HepG2 (cell line): Measurements from ENCODE around the gene TTLL11. TPM values are rescaled to one million over a fixed set of nuclear protein-coding genes. Genes with fewer than 3 reads are reported as not detected.

Experiments
- ATAC-seq: fragments of 200-7000 bp; cut with Tn5 transposase; 3 replicates; pipeline ENCODE4 v1.9.1; 2020; ENCODE audit warnings: mild to moderate bottlenecking, moderate library complexity
- BruUV-seq: library from RNA; stranded (reverse); fragments of 400-500 nt; replicated peaks from 2 replicates; lab custom pipeline; 2021; lab: Mats Ljungman, UMichigan
- CTCF ChIA-PET: fragments of 300-600 bp; formaldehyde crosslinking; extraction: SDS; loops from one replicate; lab custom pipeline; 2021; ENCODE audit warnings: low total read pairs, inconsistent platforms, low intra/inter-chr PET ratio; lab: Yijun Ruan, JAX
- POLR2A ChIA-PET: fragments of 350-600 bp; sonication (Branson Sonifier 250); formaldehyde crosslinking; loops from one replicate; lab custom pipeline; 2020; ENCODE audit warnings: antibody characterized with exemption, inconsistent platforms; lab: Yijun Ruan, JAX
- DNase-seq: peaks from one replicate; pipeline ENCODE4 v3.0.0-alpha.2; 2015; ENCODE audit warnings: low spot score
- FAIRE-seq: peaks from 3 replicates; lab custom pipeline; 2011; peaks lifted over from hg19 to GRCh38; lab: Jason Lieb, UNC
- H2AFZ ChIP-seq: one replicate; pipeline ENCODE4 v1.6.1; 2011; ENCODE audit warnings: low read length, inconsistent platforms
- H3K27ac ChIP-seq: fragments of 300-600 bp; 3 replicates; pipeline ENCODE4 v1.8.0; 2011; ENCODE audit warnings: mixed run types, mild to moderate bottlenecking, mixed read lengths, low read length, inconsistent platforms; ENCODE audit not compliant: insufficient read depth; ENCODE audit errors: extremely low read length
- H3K27me3 ChIP-seq, 2 experiments: fragments of 200-600 bp in 1 of 2; 2 replicates in 1 of 2; 3 replicates in 1 of 2; pipeline versions ENCODE4 v1.6.0 to v1.8.0; 2011; ENCODE audit warnings: low read length in 2 of 2, mild to moderate bottlenecking in 2 of 2, moderate library complexity in 2 of 2, inconsistent platforms in 1 of 2; ENCODE audit not compliant: insufficient read depth in 2 of 2, control insufficient read depth in 1 of 2
- H3K36me3 ChIP-seq, 2 experiments: fragments of 200-600 bp in 1 of 2; replicated peaks in 1 of 2; 2 replicates in 1 of 2; 3 replicates in 1 of 2; pipeline versions ENCODE4 v1.5.1 to v1.8.0; 2011; ENCODE audit warnings: low read length in 2 of 2, inconsistent platforms in 1 of 2; ENCODE audit not compliant: insufficient read depth in 2 of 2, control insufficient read depth in 1 of 2
- H3K4me1 ChIP-seq: 2 replicates; pipeline ENCODE4 v1.5.1; 2012; ENCODE audit warnings: low read length, inconsistent platforms; ENCODE audit not compliant: insufficient read depth
- H3K4me2 ChIP-seq: 2 replicates; pipeline ENCODE4 v1.6.0; 2011; ENCODE audit warnings: low read depth, low read length, inconsistent platforms
- H3K4me3 ChIP-seq, 3 experiments: fragments of 200-600 bp in 1 of 3; sonication (generic), shearing (Covaris generic) in 1 of 3; replicated peaks in 1 of 3; 2 replicates each; pipeline ENCODE4 v1.5.1; 2011 to 2016; ENCODE audit warnings: low read length in 3 of 3, inconsistent platforms in 2 of 3, low read depth in 2 of 3, mild to moderate bottlenecking in 2 of 3, control low read depth in 1 of 3, mixed read lengths in 1 of 3; ENCODE audit not compliant: insufficient read depth in 1 of 3
- H3K79me2 ChIP-seq: one replicate; pipeline ENCODE4 v1.6.1; 2011; ENCODE audit warnings: low read length, inconsistent platforms; ENCODE audit not compliant: insufficient read depth
- H3K9ac ChIP-seq: 2 replicates; pipeline ENCODE4 v1.6.0; 2011; ENCODE audit warnings: mild to moderate bottlenecking, low read depth, low read length, inconsistent platforms; ENCODE audit not compliant: insufficient read depth
- H3K9me3 ChIP-seq: 2 replicates; pipeline ENCODE4 v1.5.1; 2012; ENCODE audit warnings: mild to moderate bottlenecking, low read length
- H4K20me1 ChIP-seq: 2 replicates; pipeline ENCODE4 v1.6.0; 2011; ENCODE audit warnings: inconsistent platforms, mild to moderate bottlenecking, low read length, moderate library complexity; ENCODE audit not compliant: insufficient read depth
- AKAP8 ChIP-seq: sonication (generic); formaldehyde crosslinking; IDR thresholded peaks from 2 replicates; pipeline ENCODE4 v1.5.1; 2020; ENCODE audit warnings: mild to moderate bottlenecking, missing genetic modification reagents
- CENPT ChIP-seq: sonication (generic); formaldehyde crosslinking; IDR thresholded peaks from 2 replicates; pipeline ENCODE4 v1.8.0; 2022; ENCODE audit warnings: low read depth, mild to moderate bottlenecking, moderate library complexity, missing genetic modification reagents
- GATAD1 ChIP-seq: IDR thresholded peaks from 2 replicates; pipeline ENCODE4 v1.6.1; 2016; ENCODE audit warnings: missing genetic modification reagents, missing compliant biosample characterization
- HMGXB3 ChIP-seq: sonication (generic); formaldehyde crosslinking; IDR thresholded peaks from 2 replicates; pipeline ENCODE4 v1.4.0; 2020; ENCODE audit warnings: missing genetic modification reagents, borderline replicate concordance
- IKZF5 ChIP-seq: IDR thresholded peaks from 2 replicates; pipeline ENCODE4 v1.6.1; 2018; ENCODE audit warnings: missing genetic modification reagents, mild to moderate bottlenecking, missing compliant biosample characterization
- JUND ChIP-seq: sonication (generic); formaldehyde crosslinking; IDR thresholded peaks from 2 replicates; pipeline ENCODE4 v1.8.0; 2022; ENCODE audit warnings: mild to moderate bottlenecking, missing genetic modification reagents
- RELA ChIP-seq: sonication (generic); formaldehyde crosslinking; IDR thresholded peaks from 2 replicates; pipeline ENCODE4 v1.4.0; 2020; ENCODE audit warnings: missing genetic modification reagents
- RORA ChIP-seq: sonication (generic); formaldehyde crosslinking; IDR thresholded peaks from 2 replicates; pipeline ENCODE4 v1.5.0; 2020; ENCODE audit warnings: mild to moderate bottlenecking, missing genetic modification reagents, moderate library complexity
- SP2 ChIP-seq: sonication (generic); formaldehyde crosslinking; IDR thresholded peaks from 2 replicates; pipeline ENCODE4 v1.5.1; 2020; ENCODE audit warnings: mild to moderate bottlenecking, missing genetic modification reagents
- TAF1 ChIP-seq: sonication (generic); formaldehyde crosslinking; IDR thresholded peaks from 2 replicates; pipeline ENCODE4 v1.4.0; 2020; ENCODE audit warnings: missing genetic modification reagents
- ZNF460 ChIP-seq: sonication (generic); formaldehyde crosslinking; IDR thresholded peaks from 2 replicates; pipeline ENCODE4 v1.5.1; 2020; ENCODE audit warnings: missing genetic modification reagents, mild to moderate bottlenecking, borderline replicate concordance
- ZSCAN9 ChIP-seq: IDR thresholded peaks from 2 replicates; pipeline ENCODE4 v1.6.1; 2016; ENCODE audit warnings: borderline replicate concordance
- WGBS: methylation state at CpG from one replicate; pipeline ENCODE4 v1.1.6; 2017; ENCODE audit warnings: low lambda C conversion rate; 5-methylcytosine and 5-hydroxymethylcytosine counted together
- in situ Hi-C: cut with HindIII; loops from 2 replicates; pipeline ENCODE4 v1.10.0; 2017; ENCODE audit warnings: low pct_unique_long_range_greater_than_20kb; ENCODE audit not compliant: extremely low pct_ligation_motif_present
- intact Hi-C: fragments of 100-400 bp; cut with micrococcal nuclease; formaldehyde crosslinking; loops from one replicate; pipeline ENCODE4 v1.10.0; 2022; ENCODE audit not compliant: unreplicated experiment
- polyA plus RNA-seq, 8 experiments: library from polyadenylated mRNA; depleted of rRNA in 3 of 8; stranded (reverse) in 7 of 8; unstranded in 1 of 8; fragments of >200 nt; fragmentation: Illumina TruSeq in 4 of 8; extraction: Trizol in 4 of 8; gene quantifications; 2 replicates each; pipeline versions ENCODE4 v1.2.1 to v1.2.3, GENCODE V29; 2011 to 2016; ENCODE audit warnings: low read depth in 4 of 8, missing spikeins in 1 of 8, mixed read lengths in 1 of 8; ENCODE audit not compliant: insufficient read depth in 1 of 8
- total RNA-seq, 5 experiments: library from RNA; depleted of rRNA; stranded (reverse); fragments of >200 nt; fragmentation: Illumina TruSeq; extraction: Trizol; gene quantifications; 2 replicates each; pipeline ENCODE4 v1.2.3, GENCODE V29; 2016; ENCODE audit warnings: low read depth in 1 of 5
- TF ChIP-seq, protein P1 (sequence below): sonication (generic); formaldehyde crosslinking; IDR thresholded peaks from 2 replicates; pipeline ENCODE4 v1.5.0; 2020; ENCODE audit warnings: mild to moderate bottlenecking, missing genetic modification reagents
- TF ChIP-seq, protein P2 (sequence below), 2 experiments: fragments of 450-650 bp in 1 of 2; sonication (generic) in 1 of 2; formaldehyde crosslinking; IDR thresholded peaks; 2 replicates each; pipeline versions ENCODE4 v1.5.0 to v1.8.0; 2020 to 2022; ENCODE audit warnings: mild to moderate bottlenecking in 1 of 2, missing genetic modification reagents in 1 of 2

Gene TTLL11
- total and polyA plus RNA-seq, 2 of the 13 experiments (the other 11 are each of a cell fraction or from before 2014, with no cell fraction given), result 4.5 to 5.2 TPM

GRCh38 chr9:121827251-121827967 lies 265.7 kb downstream of the TTLL11 start:
- peaks cover 22% of the 10 kb centered on the region for H3K4me1 ChIP-seq
- no peak for TF ChIP-seq HMGXB3
- TF ChIP-seq SP2, result no peak
- TF ChIP-seq, protein P1, sequence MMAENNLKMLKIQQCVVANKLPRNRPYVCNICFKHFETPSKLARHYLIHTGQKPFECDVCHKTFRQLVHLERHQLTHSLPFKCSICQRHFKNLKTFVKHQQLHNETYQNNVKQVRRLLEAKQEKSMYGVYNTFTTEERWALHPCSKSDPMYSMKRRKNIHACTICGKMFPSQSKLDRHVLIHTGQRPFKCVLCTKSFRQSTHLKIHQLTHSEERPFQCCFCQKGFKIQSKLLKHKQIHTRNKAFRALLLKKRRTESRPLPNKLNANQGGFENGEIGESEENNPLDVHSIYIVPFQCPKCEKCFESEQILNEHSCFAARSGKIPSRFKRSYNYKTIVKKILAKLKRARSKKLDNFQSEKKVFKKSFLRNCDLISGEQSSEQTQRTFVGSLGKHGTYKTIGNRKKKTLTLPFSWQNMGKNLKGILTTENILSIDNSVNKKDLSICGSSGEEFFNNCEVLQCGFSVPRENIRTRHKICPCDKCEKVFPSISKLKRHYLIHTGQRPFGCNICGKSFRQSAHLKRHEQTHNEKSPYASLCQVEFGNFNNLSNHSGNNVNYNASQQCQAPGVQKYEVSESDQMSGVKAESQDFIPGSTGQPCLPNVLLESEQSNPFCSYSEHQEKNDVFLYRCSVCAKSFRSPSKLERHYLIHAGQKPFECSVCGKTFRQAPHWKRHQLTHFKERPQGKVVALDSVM, result no peak
- TF ChIP-seq ZSCAN9, result no peak
- no peak for TF ChIP-seq JUND (CRISPR knock-in tag)
- TF ChIP-seq IKZF5 (CRISPR knock-in tag), result no peak
- TF ChIP-seq GATAD1 (CRISPR knock-in tag), result no peak
- TF ChIP-seq AKAP8, result no peak
- no peak for TF ChIP-seq RELA (CRISPR knock-in tag)
- TF ChIP-seq, protein P2, sequence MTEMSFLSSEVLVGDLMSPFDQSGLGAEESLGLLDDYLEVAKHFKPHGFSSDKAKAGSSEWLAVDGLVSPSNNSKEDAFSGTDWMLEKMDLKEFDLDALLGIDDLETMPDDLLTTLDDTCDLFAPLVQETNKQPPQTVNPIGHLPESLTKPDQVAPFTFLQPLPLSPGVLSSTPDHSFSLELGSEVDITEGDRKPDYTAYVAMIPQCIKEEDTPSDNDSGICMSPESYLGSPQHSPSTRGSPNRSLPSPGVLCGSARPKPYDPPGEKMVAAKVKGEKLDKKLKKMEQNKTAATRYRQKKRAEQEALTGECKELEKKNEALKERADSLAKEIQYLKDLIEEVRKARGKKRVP (CRISPR knock-in tag; IDR thresholded peaks at IDR 0.05), result no peak
- TF ChIP-seq CENPT (CRISPR knock-in tag), result no peak
- no peak for TF ChIP-seq ZNF460 (CRISPR knock-in tag)
- no peak for TF ChIP-seq RORA (CRISPR knock-in tag)
- TF ChIP-seq TAF1, result no peak

More at GRCh38 chr9:121827251-121827967, 265.7 kb downstream of the TTLL11 start:
- no peaks in the 10 kb centered on the region for H3K36me3 ChIP-seq
- no peak overlapping the region for H3K4me2 ChIP-seq
- FAIRE-seq (no peak), ATAC-seq (no peak), DNase-seq (no peak)
- H4K20me1 ChIP-seq, result no peaks in the 10 kb centered on the region
- intact Hi-C loops, result loop anchor here (10.0 kb wide), 1 partner anchor 83 kb away; no protein-coding TSS in a partner anchor
- no peak overlapping the region for H2AFZ ChIP-seq
- H3K27me3 ChIP-seq, result peaks cover 0 to 5% of the 10 kb centered on the region in 2 experiments; a peak in 1 of 5 replicates
- no peaks in the 10 kb centered on the region for H3K79me2 ChIP-seq
- H3K9me3 ChIP-seq, result no peaks in the 10 kb centered on the region
- ChIA-PET POLR2A (no interaction called here), CTCF (no interaction called here)
- in situ Hi-C loops, result no loop called here
- BruUV-seq, result no TSS peak
- no peak overlapping the region for H3K4me3 ChIP-seq
- H3K9ac ChIP-seq, result no peak overlapping the region
- WGBS, result 67% methylated on average over 13 of the region's 17 CpGs
- H3K27ac ChIP-seq, result no peak overlapping the region
